ENCODE data around the gene TRIO. TPM values are rescaled to one million over a fixed set of nuclear protein-coding genes. Genes with fewer than 3 reads are reported as not detected.
A peak's percentile ranks its signal among the peaks of the same experiment; 100 is the strongest.

Gene TRIO
- polyA plus RNA-seq, 1 donor (not counting 4 experiments of a cell fraction or from before 2014, with no cell fraction given): 57.2 TPM

DNA sequence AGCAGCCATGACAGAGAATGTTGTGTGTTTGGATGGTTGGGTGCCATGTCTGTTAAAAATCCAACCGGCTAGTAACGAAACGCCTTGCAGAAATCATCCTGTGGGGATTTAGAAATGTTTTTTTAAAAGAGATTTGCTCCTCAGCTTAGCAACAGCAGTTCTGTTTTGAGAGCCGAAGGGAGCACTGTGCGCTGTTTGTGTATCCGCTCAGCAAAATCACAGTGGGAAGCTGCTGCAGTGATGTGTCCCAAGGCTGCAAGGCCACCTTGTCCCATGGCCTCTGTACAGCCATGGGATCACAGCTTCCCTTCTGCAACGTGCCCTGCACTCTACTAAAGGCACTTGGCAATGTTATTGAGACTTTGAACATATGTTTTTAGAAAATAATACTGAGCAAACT lies 40.9 kb downstream of the TRIO start:
- H3K4me3 ChIP-seq (ENCODE audit: control insufficient read depth in 2 of 3, extremely low read depth in 1 of 3, insufficient read depth in 2 of 3, low read depth in 1 of 3, low read length in 3 of 3): peak overlapping the region in 1 of 3 experiments; percentile 3

DNA sequence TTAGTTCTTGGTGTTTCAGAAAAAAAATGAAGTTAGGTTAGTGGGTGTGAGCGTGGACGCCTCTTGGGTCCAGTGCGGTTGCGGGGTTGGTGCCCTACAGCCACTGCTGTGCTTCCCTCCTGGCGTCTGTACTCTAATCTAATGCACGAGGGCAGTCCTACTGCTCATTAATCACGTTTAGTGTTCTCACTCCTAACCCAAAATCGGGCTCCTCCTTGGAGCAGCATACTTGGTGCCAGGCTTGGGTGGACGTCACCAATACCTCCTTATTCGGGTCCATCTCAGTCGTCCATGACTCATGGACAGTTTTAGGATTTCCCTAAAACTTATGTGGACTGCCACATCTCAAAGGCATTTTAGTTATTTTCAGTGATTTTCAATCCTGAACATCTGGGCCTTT lies 41.6 kb downstream of the TRIO start:
- TF ChIP-seq, protein P1, sequence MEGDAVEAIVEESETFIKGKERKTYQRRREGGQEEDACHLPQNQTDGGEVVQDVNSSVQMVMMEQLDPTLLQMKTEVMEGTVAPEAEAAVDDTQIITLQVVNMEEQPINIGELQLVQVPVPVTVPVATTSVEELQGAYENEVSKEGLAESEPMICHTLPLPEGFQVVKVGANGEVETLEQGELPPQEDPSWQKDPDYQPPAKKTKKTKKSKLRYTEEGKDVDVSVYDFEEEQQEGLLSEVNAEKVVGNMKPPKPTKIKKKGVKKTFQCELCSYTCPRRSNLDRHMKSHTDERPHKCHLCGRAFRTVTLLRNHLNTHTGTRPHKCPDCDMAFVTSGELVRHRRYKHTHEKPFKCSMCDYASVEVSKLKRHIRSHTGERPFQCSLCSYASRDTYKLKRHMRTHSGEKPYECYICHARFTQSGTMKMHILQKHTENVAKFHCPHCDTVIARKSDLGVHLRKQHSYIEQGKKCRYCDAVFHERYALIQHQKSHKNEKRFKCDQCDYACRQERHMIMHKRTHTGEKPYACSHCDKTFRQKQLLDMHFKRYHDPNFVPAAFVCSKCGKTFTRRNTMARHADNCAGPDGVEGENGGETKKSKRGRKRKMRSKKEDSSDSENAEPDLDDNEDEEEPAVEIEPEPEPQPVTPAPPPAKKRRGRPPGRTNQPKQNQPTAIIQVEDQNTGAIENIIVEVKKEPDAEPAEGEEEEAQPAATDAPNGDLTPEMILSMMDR (optimal IDR thresholded peaks at IDR 0.05 in 1 of 3, IDR thresholded peaks at IDR 0.05 in 1 of 3, conservative IDR thresholded peaks at IDR 0.05 in 1 of 3; ENCODE audit: extremely low read depth in 1 of 3, insufficient read depth in 2 of 3, low read length in 3 of 3): no peak
- TF ChIP-seq EZH2 (IDR thresholded peaks at IDR 0.05; ENCODE audit: low read length): no peak
- dilution Hi-C loops (cut with MboI; ENCODE audit: extremely low pct_ligation_motif_present, low sequenced_read_pairs): no loop called here
- H3K79me2 ChIP-seq (ENCODE audit: control insufficient read depth, insufficient read depth, low read length): peaks cover 91% of the 10 kb centered on the region
- no peaks in the 10 kb centered on the region for H3K27me3 ChIP-seq (ENCODE audit: control insufficient read depth, extremely low read depth, insufficient read depth, low read length)
- H3K27ac ChIP-seq (ENCODE audit: control insufficient read depth, insufficient read depth, low read length): peak overlapping the region; percentile 92
- peaks cover 99% of the 10 kb centered on the region for H3K4me1 ChIP-seq (ENCODE audit: control insufficient read depth, extremely low read depth, insufficient read depth, low read length)
- H3K4me2 ChIP-seq (ENCODE audit: control insufficient read depth, extremely low read depth, insufficient read depth, low read depth, low read length): peak overlapping the region; percentile 82
- H3K4me3 ChIP-seq (ENCODE audit: control insufficient read depth in 2 of 3, extremely low read depth in 1 of 3, insufficient read depth in 2 of 3, low read depth in 1 of 3, low read length in 3 of 3): no peak overlapping the region
- no peaks in the 10 kb centered on the region for H3K9me3 ChIP-seq (ENCODE audit: control insufficient read depth, low read depth, low read length)
- peak overlapping the region; percentile 62 for H3K9ac ChIP-seq (ENCODE audit: control insufficient read depth, extremely low read depth, insufficient read depth, low read length)
- DNase-seq (ENCODE audit: low read depth, low spot score) (no peak), FAIRE-seq (no peak)
- peaks cover 3% of the 10 kb centered on the region for H3K9me1 ChIP-seq (ENCODE audit: control insufficient read depth, extremely low read depth, insufficient read depth, low read length)
- H4K20me1 ChIP-seq (ENCODE audit: control insufficient read depth, extremely low read depth, insufficient read depth, low read length): no peaks in the 10 kb centered on the region
- H2AFZ ChIP-seq (ENCODE audit: control insufficient read depth, low read length): no peak overlapping the region
- no peaks in the 10 kb centered on the region for H3K36me3 ChIP-seq (ENCODE audit: control insufficient read depth in 2 of 2, extremely low read depth in 1 of 2, insufficient read depth in 2 of 2, low read length in 2 of 2)

More for the DNA sequence above, 40.9 kb downstream of the TRIO start:
- H3K27ac ChIP-seq (ENCODE audit: control insufficient read depth, insufficient read depth, low read length): peak overlapping the region; percentile 92
- H3K9ac ChIP-seq (ENCODE audit: control insufficient read depth, extremely low read depth, insufficient read depth, low read length): peak overlapping the region; percentile 65
- FAIRE-seq (no peak), DNase-seq (ENCODE audit: low read depth, low spot score) (no peak)
- no peaks in the 10 kb centered on the region for H3K27me3 ChIP-seq (ENCODE audit: control insufficient read depth, extremely low read depth, insufficient read depth, low read length)
- peaks cover 97% of the 10 kb centered on the region for H3K4me1 ChIP-seq (ENCODE audit: control insufficient read depth, extremely low read depth, insufficient read depth, low read length)
- TF ChIP-seq, protein P1 (optimal IDR thresholded peaks at IDR 0.05 in 1 of 3, IDR thresholded peaks at IDR 0.05 in 1 of 3, conservative IDR thresholded peaks at IDR 0.05 in 1 of 3; ENCODE audit: extremely low read depth in 1 of 3, insufficient read depth in 2 of 3, low read length in 3 of 3): no peak
- no peak for TF ChIP-seq EZH2 (IDR thresholded peaks at IDR 0.05; ENCODE audit: low read length)
- peaks cover 92% of the 10 kb centered on the region for H3K79me2 ChIP-seq (ENCODE audit: control insufficient read depth, insufficient read depth, low read length)
- no peaks in the 10 kb centered on the region for H3K9me3 ChIP-seq (ENCODE audit: control insufficient read depth, low read depth, low read length)
- dilution Hi-C loops (cut with MboI; ENCODE audit: extremely low pct_ligation_motif_present, low sequenced_read_pairs): no loop called here
- H4K20me1 ChIP-seq (ENCODE audit: control insufficient read depth, extremely low read depth, insufficient read depth, low read length): no peaks in the 10 kb centered on the region
- peak overlapping the region; percentile 82 for H3K4me2 ChIP-seq (ENCODE audit: control insufficient read depth, extremely low read depth, insufficient read depth, low read depth, low read length)
- H3K36me3 ChIP-seq (ENCODE audit: control insufficient read depth in 2 of 2, extremely low read depth in 1 of 2, insufficient read depth in 2 of 2, low read length in 2 of 2): no peaks in the 10 kb centered on the region
- H2AFZ ChIP-seq (ENCODE audit: control insufficient read depth, low read length): no peak overlapping the region
- peaks cover 3% of the 10 kb centered on the region for H3K9me1 ChIP-seq (ENCODE audit: control insufficient read depth, extremely low read depth, insufficient read depth, low read length)

Measured in keratinocyte (primary cell).